GM12892 (cell line): Measurements from ENCODE around the gene HERC6.

Source experiments
- POLR2A ChIP-seq: IDR thresholded peaks from 2 replicates; pipeline ENCODE4 v1.6.1; 2011; ENCODE audit warnings: low read depth, low read length, control low read depth
- POLR2AphosphoS5 ChIP-seq: IDR thresholded peaks from 2 replicates; pipeline ENCODE4 v1.6.1; 2011; ENCODE audit warnings: low read depth, low read length, control low read depth

- TF ChIP-seq POLR2A: no peak
- no peak for TF ChIP-seq POLR2AphosphoS5
Measured at GRCh38 chr4:88435987-88436693, 57.5 kb downstream of the HERC6 start.
